Heart left ventricle (tissue), 16 donors: ENCODE data around the gene TENT5A. TPM values are rescaled to one million over a fixed set of nuclear protein-coding genes. Genes with fewer than 3 reads are reported as not detected.

Experiments used
- ATAC-seq, 4 donors: fragments of 200-7000 bp; cut with Tn5 transposase; one replicate each; pipeline ENCODE4 v1.9.1; 2020 to 2022; ENCODE audit warnings: moderate library complexity in 4 of 4, mild to moderate bottlenecking in 3 of 4, moderate number of reproducible peaks in 1 of 4
- DNase-seq, 5 donors: peaks; one replicate each; pipeline ENCODE4 v3.0.0-alpha.2; 2020
- H3K27ac ChIP-seq, 12 donors: fragments of 200-600 bp; sonication (generic) in 4 of 12; one replicate each; pipeline versions ENCODE4 v1.5.0 to v1.8.0; 2016 to 2022; ENCODE audit warnings: mild to moderate bottlenecking in 2 of 12
- H3K27me3 ChIP-seq, 9 donors: fragments of 200-600 bp; sonication (generic) in 2 of 9; one replicate each; pipeline versions ENCODE4 v1.5.1 to v1.8.0; 2016 to 2022; ENCODE audit warnings: mild to moderate bottlenecking in 3 of 9
- H3K36me3 ChIP-seq, 9 donors: fragments of 200-600 bp; sonication (generic) in 2 of 9; one replicate each; pipeline versions ENCODE4 v1.5.0 to v1.8.0; 2018 to 2022; ENCODE audit warnings: mild to moderate bottlenecking in 2 of 9
- H3K4me1 ChIP-seq, 12 donors: fragments of 200-600 bp; sonication (generic) in 4 of 12; one replicate each; pipeline versions ENCODE4 v1.5.0 to v1.8.0; 2016 to 2022; ENCODE audit warnings: mild to moderate bottlenecking in 3 of 12
- H3K4me3 ChIP-seq, 12 donors: fragments of 200-600 bp; sonication (generic) in 4 of 12; one replicate each; pipeline versions ENCODE4 v1.5.0 to v1.8.0; 2017 to 2022; ENCODE audit warnings: mild to moderate bottlenecking in 9 of 12, moderate library complexity in 4 of 12
- H3K9me3 ChIP-seq, 12 donors: fragments of 200-600 bp; sonication (generic) in 4 of 12; one replicate each; pipeline versions ENCODE4 v1.5.0 to v1.8.0; 2016 to 2022; ENCODE audit warnings: mild to moderate bottlenecking in 1 of 12
- POLR2A ChIP-seq, 2 donors: fragments of 450-650 bp; IDR thresholded peaks; one replicate each; pipeline ENCODE4 v1.6.1; 2017; ENCODE audit warnings: antibody characterized with exemption in 2 of 2, mild to moderate bottlenecking in 2 of 2, moderate library complexity in 2 of 2
- WGBS, 4 donors: extraction: QIAGEN DNeasy Blood & Tissue Kit in 2 of 4; methylation state at CpG; one replicate each; pipeline versions ENCODE4 v1.1.5 to v1.1.7; 2013 to 2018; 5-methylcytosine and 5-hydroxymethylcytosine counted together
- intact Hi-C, 10 donors: fragments of 100-400 bp; cut with DNase I; formaldehyde crosslinking; loops; one replicate each; pipeline versions ENCODE4 v1.11.1 to v1.14.2; 2022
- polyA plus RNA-seq, 2 donors: library from polyadenylated mRNA; stranded (reverse); fragments of 200-250 nt; gene quantifications; one replicate each; pipeline ENCODE4 v1.2.3, GENCODE V29; 2013
- total RNA-seq, 9 donors: library from RNA; depleted of rRNA in 2 of 9; stranded (reverse); fragments of >200 nt in 2 of 9; fragmentation: NEBNext Ultra II Directional in 3 of 9; extraction: Animal tissue kit (Norgen Biotek cat#: 25700) in 3 of 9; gene quantifications; one replicate each; pipeline versions ENCODE4 v1.1.0 to v1.2.4, GENCODE V29; 2016 to 2023
- TF ChIP-seq, protein P1 (sequence below), 12 donors: fragments of 200-600 bp; sonication (generic) in 4 of 12; IDR thresholded peaks; one replicate each; pipeline versions ENCODE4 v1.5.0 to v1.8.0; 2018 to 2022; ENCODE audit warnings: antibody characterized with exemption in 12 of 12, mild to moderate bottlenecking in 5 of 12
- donor health status: ischemic (EF 13 %, LVEDD 7.1; RV severe dilation, severe dysfunction).
- donor health status: healthy with polysubstance abuse.
- donor health status: DM: no; HTN: yes; CAD: no.
- donor health status: DM: no; HTN: no; CAD: no.
- donor health status: ischemic (EF 25% LVEDD 6.9; RV normal size, moderate dysfunction).
- donor health status: ischemic (EF 25% LVEDD 5.7; RV mildly dilated, moderate dysfunction).
- donor health status: healthy.
- donor health status: DM: yes; HTN: yes; CAD: no.
- donor health status: ischemic (EF 35%, LVEDD 5.7; RV mildly dilated, moderate dysfunction).
- donor health status: nonischemic (EF 11% LVEDD 7.7; RV severe dilation, severe dysfunction).
- donor health status: DM: yes; HTN: yes; CAD: no.
- donor health status: PGD.
- donor health status: ischemic (EF 29% LVEDD 5.4; RV normal size, mild dysfunction).
- donor health status: nonischemic (EF 23%, LVEDD 6.1; RV moderate dilation, normal function).

TENT5A gene
- total and polyA plus RNA-seq, 11 donors: 15.4 to 47.2 (median 40.2) TPM

DNA sequence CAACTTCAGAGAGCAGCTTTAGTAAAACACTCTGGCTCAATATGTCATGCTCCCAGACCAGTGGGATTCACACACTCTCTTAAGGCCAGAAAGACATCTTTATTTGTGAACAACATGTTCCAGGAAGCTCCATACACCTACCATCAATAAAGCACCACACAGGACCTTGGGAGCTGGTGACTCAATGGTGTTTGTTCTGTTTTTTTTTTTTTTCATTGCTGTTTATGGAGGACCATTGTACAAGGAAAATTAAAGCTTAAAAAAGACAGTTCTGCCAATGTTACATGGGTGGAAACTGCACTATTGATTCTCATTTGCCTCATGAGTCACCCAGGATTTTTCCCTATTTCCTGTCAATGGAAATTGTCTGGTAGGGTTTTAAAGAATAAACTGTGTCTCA is 36.3 kb upstream of the TENT5A start:
- TF ChIP-seq, protein P1, sequence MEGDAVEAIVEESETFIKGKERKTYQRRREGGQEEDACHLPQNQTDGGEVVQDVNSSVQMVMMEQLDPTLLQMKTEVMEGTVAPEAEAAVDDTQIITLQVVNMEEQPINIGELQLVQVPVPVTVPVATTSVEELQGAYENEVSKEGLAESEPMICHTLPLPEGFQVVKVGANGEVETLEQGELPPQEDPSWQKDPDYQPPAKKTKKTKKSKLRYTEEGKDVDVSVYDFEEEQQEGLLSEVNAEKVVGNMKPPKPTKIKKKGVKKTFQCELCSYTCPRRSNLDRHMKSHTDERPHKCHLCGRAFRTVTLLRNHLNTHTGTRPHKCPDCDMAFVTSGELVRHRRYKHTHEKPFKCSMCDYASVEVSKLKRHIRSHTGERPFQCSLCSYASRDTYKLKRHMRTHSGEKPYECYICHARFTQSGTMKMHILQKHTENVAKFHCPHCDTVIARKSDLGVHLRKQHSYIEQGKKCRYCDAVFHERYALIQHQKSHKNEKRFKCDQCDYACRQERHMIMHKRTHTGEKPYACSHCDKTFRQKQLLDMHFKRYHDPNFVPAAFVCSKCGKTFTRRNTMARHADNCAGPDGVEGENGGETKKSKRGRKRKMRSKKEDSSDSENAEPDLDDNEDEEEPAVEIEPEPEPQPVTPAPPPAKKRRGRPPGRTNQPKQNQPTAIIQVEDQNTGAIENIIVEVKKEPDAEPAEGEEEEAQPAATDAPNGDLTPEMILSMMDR (IDR thresholded peaks at IDR 0.05): no peak
- no peak for TF ChIP-seq POLR2A (IDR thresholded peaks at IDR 0.05)
- Histone ChIP-seq H3K27me3 (no peaks in the 10 kb centered on the region), H3K4me1 (peaks cover 0 to 16% (median 0%) of the 10 kb centered on the region in 12 donors), H3K4me3 (no peak overlapping the region), H3K9me3 (no peaks in the 10 kb centered on the region), H3K27ac (no peak overlapping the region), H3K36me3 (no peaks in the 10 kb centered on the region)
- intact Hi-C loops: loop anchor here in 1 of 10 donors (10.0 kb wide), 1 partner anchor 256 kb away; no protein-coding TSS in a partner anchor
- DNase-seq: no peak
- no peak for ATAC-seq

DNA sequence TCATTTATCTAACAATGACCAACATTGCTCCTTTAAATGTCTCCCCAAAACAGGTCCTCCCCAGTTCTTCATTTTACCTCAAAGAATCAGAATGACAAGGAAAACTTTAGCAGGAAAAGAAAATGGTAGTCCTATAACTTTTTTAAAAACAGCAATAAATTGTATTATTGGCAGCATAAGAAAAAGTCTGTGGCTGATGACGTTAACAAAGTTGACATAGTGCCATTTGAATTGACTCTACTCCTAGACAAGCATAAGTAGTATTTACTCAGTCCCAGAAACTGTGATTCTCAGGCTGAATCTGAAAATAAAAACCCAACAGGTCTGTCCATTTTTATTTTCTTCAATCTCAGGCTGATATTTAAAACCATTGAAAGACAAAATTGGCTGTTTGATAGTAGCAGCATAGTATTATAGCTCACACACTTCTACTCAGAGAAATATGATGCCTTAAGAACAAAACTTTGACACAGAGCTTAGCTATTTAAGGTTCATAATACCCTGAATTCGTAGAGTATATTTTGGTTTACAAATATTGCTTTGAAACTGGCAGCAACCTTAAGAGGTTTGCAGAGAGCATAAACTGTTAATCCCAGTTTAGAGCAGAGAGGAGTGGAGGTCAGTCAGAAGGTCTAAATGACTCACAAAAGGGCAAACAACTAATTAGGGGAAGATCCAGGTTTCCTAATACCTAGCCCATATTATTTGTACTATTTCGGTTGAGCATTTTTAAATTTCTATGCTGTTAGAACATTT is 35.0 kb upstream of the TENT5A start:
- Histone ChIP-seq H3K27ac (no peak overlapping the region), H3K4me3 (no peak overlapping the region), H3K36me3 (no peaks in the 10 kb centered on the region), H3K27me3 (no peaks in the 10 kb centered on the region), H3K9me3 (no peaks in the 10 kb centered on the region), H3K4me1 (peaks cover 0 to 16% (median 0%) of the 10 kb centered on the region in 12 donors)
- no peak for DNase-seq
- peak in 1 of 4 donors; percentile 49 for ATAC-seq
- intact Hi-C loops: loop anchor here in 1 of 10 donors (10.0 kb wide), 1 partner anchor 257 kb away; no protein-coding TSS in a partner anchor
- 51 to 74% (median 55%) methylated on average over 3 of the region's 3 CpGs for WGBS, 4 donors
- no peak for TF ChIP-seq POLR2A (IDR thresholded peaks at IDR 0.05)
- TF ChIP-seq, protein P1 (IDR thresholded peaks at IDR 0.05): no peak

DNA sequence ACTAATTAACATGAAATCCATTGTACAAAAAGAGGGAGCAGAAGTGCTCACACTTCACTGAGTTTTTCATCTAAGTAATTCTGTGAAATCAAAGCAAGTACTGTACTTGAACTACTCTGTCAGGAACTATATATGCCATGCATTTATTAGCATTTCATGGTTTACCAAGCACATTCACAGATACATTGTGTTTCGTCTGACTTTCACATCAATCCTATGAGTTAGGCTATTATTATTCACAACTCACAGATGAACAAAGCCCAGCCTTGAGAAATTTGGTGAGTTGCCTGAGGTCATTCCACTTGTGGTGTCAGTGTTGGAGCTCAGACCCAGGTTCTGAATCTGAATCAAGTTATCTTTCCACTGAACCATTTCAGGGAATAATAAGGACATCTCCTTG is 33.7 kb upstream of the TENT5A start:
- Histone ChIP-seq H3K4me1 (peaks cover 0 to 16% (median 0%) of the 10 kb centered on the region in 12 donors), H3K36me3 (no peaks in the 10 kb centered on the region), H3K4me3 (no peak overlapping the region), H3K27ac (no peak overlapping the region), H3K27me3 (no peaks in the 10 kb centered on the region), H3K9me3 (no peaks in the 10 kb centered on the region)
- ATAC-seq (no peak), DNase-seq (no peak)
- intact Hi-C loops: loop anchor here in 1 of 10 donors (10.0 kb wide), 1 partner anchor 259 kb away; no protein-coding TSS in a partner anchor
- no peak for TF ChIP-seq POLR2A (IDR thresholded peaks at IDR 0.05)
- TF ChIP-seq, protein P1 (IDR thresholded peaks at IDR 0.05): no peak
- WGBS, 4 donors: 55 to 91% (median 81%) methylated on average over 1 of the region's 1 CpG

DNA sequence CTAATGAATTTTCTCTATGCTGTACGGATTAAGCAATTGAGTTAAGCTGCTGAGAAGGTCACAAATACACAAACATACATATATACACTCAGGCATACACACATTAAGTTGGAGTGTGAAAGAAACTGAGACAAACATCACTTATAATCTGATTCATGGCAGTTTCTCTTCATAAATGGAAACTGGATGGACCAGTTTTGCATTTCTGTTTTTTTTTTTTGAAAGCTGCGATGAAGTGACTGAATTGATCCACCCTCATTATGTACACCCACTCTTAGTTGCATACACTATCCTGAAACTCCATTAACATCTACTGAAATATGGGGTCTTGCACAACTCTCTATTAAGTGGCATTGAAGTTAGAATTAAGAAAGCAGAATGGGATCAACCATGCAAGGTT is 32.9 kb upstream of the TENT5A start:
- Histone ChIP-seq H3K9me3 (no peaks in the 10 kb centered on the region), H3K4me1 (peaks cover 0 to 16% (median 0%) of the 10 kb centered on the region in 12 donors), H3K27me3 (no peaks in the 10 kb centered on the region), H3K4me3 (no peak overlapping the region), H3K27ac (no peak overlapping the region), H3K36me3 (no peaks in the 10 kb centered on the region)
- no peak for TF ChIP-seq POLR2A (IDR thresholded peaks at IDR 0.05)
- TF ChIP-seq, protein P1 (IDR thresholded peaks at IDR 0.05): no peak
- ATAC-seq: no peak
- intact Hi-C loops: loop anchor here in 1 of 10 donors (10.0 kb wide), 1 partner anchor 259 kb away; no protein-coding TSS in a partner anchor
- 91 to 96% (median 95%) methylated on average over 2 of the region's 2 CpGs for WGBS, 4 donors
- no peak for DNase-seq
